H9 (cell line): Measurements from ENCODE around the gene PPT1. TPM values are rescaled to one million over a fixed set of nuclear protein-coding genes. Genes with fewer than 3 reads are reported as not detected.

Source experiments
- DNase-seq: peaks from one replicate; pipeline ENCODE4 v3.0.0-alpha.2; 2017
- H2AFZ ChIP-seq: one replicate; pipeline ENCODE4 v1.6.1; 2013; ENCODE audit warnings: mild to moderate bottlenecking, low read length, control low read depth, moderate library complexity
- H2AK5ac ChIP-seq: 2 replicates; pipeline ENCODE4 v1.6.1; 2013; ENCODE audit warnings: low read length, control low read depth, mixed read lengths; ENCODE audit not compliant: insufficient read length
- H2BK120ac ChIP-seq: one replicate; pipeline ENCODE4 v1.6.1; 2013; ENCODE audit warnings: low read depth, mild to moderate bottlenecking, low read length, control low read depth, inconsistent platforms; ENCODE audit not compliant: poor library complexity, severe bottlenecking
- H2BK12ac ChIP-seq: 2 replicates; pipeline ENCODE4 v1.6.1; 2013; ENCODE audit warnings: low read length, control low read depth, mixed read lengths, low read depth; ENCODE audit not compliant: insufficient read length
- H2BK15ac ChIP-seq: 2 replicates; pipeline ENCODE4 v1.6.1; 2013; ENCODE audit warnings: low read depth, low read length, control low read depth
- H2BK20ac ChIP-seq: one replicate; pipeline ENCODE4 v1.6.1; 2013; ENCODE audit warnings: low read depth, mild to moderate bottlenecking, low read length, control low read depth, inconsistent platforms; ENCODE audit not compliant: poor library complexity, severe bottlenecking
- H2BK5ac ChIP-seq: 2 replicates; pipeline ENCODE4 v1.6.1; 2013; ENCODE audit warnings: low read length, control low read depth, mixed read lengths; ENCODE audit not compliant: insufficient read length
- H3K14ac ChIP-seq: 2 replicates; pipeline ENCODE4 v1.6.1; 2013; ENCODE audit warnings: low read length, control low read depth; ENCODE audit not compliant: insufficient read depth
- H3K18ac ChIP-seq: 2 replicates; pipeline ENCODE4 v1.6.1; 2013; ENCODE audit warnings: low read depth, mild to moderate bottlenecking, mixed read lengths, low read length, control low read depth; ENCODE audit not compliant: insufficient read length
- H3K23ac ChIP-seq: 2 replicates; pipeline ENCODE4 v1.6.1; 2013; ENCODE audit warnings: low read length, control low read depth, mixed read lengths, low read depth; ENCODE audit not compliant: insufficient read length
- H3K23me2 ChIP-seq: 2 replicates; pipeline ENCODE4 v1.6.1; 2013; ENCODE audit warnings: low read depth, mild to moderate bottlenecking, mixed read lengths, low read length, control low read depth; ENCODE audit not compliant: insufficient read length, poor library complexity, severe bottlenecking
- H3K27ac ChIP-seq: 2 replicates; pipeline ENCODE4 v1.5.1; 2013; ENCODE audit warnings: low read length, control low read depth, mixed read lengths, low read depth; ENCODE audit not compliant: insufficient read length
- H3K27me3 ChIP-seq: 2 replicates; pipeline ENCODE4 v1.6.1; 2013; ENCODE audit warnings: low read length, control low read depth, inconsistent platforms; ENCODE audit not compliant: insufficient read depth
- H3K4ac ChIP-seq: 2 replicates; pipeline ENCODE4 v1.6.1; 2013; ENCODE audit warnings: low read depth, mild to moderate bottlenecking, control low read depth, inconsistent platforms, low read length, moderate library complexity
- H3K4me1 ChIP-seq: 2 replicates; pipeline ENCODE4 v1.6.1; 2013; ENCODE audit warnings: low read length, control low read depth, inconsistent platforms; ENCODE audit not compliant: insufficient read depth
- H3K4me2 ChIP-seq: 2 replicates; pipeline ENCODE4 v1.6.1; 2013; ENCODE audit warnings: low read length, control low read depth, mixed read lengths; ENCODE audit not compliant: insufficient read length, insufficient read depth
- H3K56ac ChIP-seq: 2 replicates; pipeline ENCODE4 v1.6.1; 2013; ENCODE audit warnings: low read depth, mild to moderate bottlenecking, mixed read lengths, low read length, control low read depth; ENCODE audit not compliant: insufficient read length
- H3K79me1 ChIP-seq: 2 replicates; pipeline ENCODE4 v1.6.1; 2013; ENCODE audit warnings: low read depth, mild to moderate bottlenecking, moderate library complexity, low read length, control low read depth, inconsistent platforms; ENCODE audit not compliant: insufficient read depth, poor library complexity, severe bottlenecking
- H3K79me2 ChIP-seq: 2 replicates; pipeline ENCODE4 v1.6.1; 2013; ENCODE audit warnings: low read length, control low read depth, inconsistent platforms; ENCODE audit not compliant: insufficient read depth
- H3K9ac ChIP-seq: 2 replicates; pipeline ENCODE4 v1.6.1; 2013; ENCODE audit warnings: low read length, control low read depth, mixed read lengths; ENCODE audit not compliant: insufficient read length; ENCODE audit errors: extremely low read depth
- H3K9me3 ChIP-seq: one replicate; pipeline ENCODE4 v1.6.1; 2013; ENCODE audit warnings: low read depth, low read length, inconsistent platforms; ENCODE audit not compliant: control insufficient read depth
- H3T11ph ChIP-seq: one replicate; pipeline ENCODE4 v1.6.1; 2013; ENCODE audit warnings: mild to moderate bottlenecking, low read length, control low read depth, inconsistent platforms
- H4K20me1 ChIP-seq: one replicate; pipeline ENCODE4 v1.6.1; 2013; ENCODE audit not compliant: control insufficient read depth, insufficient read length, insufficient read depth
- H4K5ac ChIP-seq: 2 replicates; pipeline ENCODE4 v1.6.1; 2013; ENCODE audit warnings: low read depth, mild to moderate bottlenecking, mixed read lengths, low read length, control low read depth; ENCODE audit not compliant: insufficient read length
- H4K8ac ChIP-seq: replicated peaks from 2 replicates; pipeline ENCODE4 v1.6.1; 2013; ENCODE audit warnings: low read length, control low read depth, mixed read lengths, low read depth; ENCODE audit not compliant: insufficient read length
- H4K91ac ChIP-seq: 2 replicates; pipeline ENCODE4 v1.6.1; 2013; ENCODE audit warnings: low read depth, mild to moderate bottlenecking, moderate library complexity, mixed read lengths, low read length, control low read depth; ENCODE audit not compliant: insufficient read length
- H3K27ac Mint-ChIP-seq, 3 experiments: 2 replicates in 2 of 3; 3 replicates in 1 of 3; pipeline ENCODE4 v1.8.0; 2020 to 2021; ENCODE audit warnings: mixed read lengths in 3 of 3, mild to moderate bottlenecking in 1 of 3, moderate library complexity in 1 of 3
- H3K27me3 Mint-ChIP-seq: 2 replicates; pipeline ENCODE4 v1.8.0; 2021; ENCODE audit warnings: low read depth, mild to moderate bottlenecking, moderate library complexity, mixed read lengths
- H3K36me3 Mint-ChIP-seq, 3 experiments: 2 replicates in 2 of 3; 3 replicates in 1 of 3; pipeline ENCODE4 v1.8.0; 2020 to 2021; ENCODE audit warnings: low read depth in 3 of 3, mixed read lengths in 3 of 3; ENCODE audit not compliant: insufficient read depth in 1 of 3
- H3K4me1 Mint-ChIP-seq, 2 experiments: 2 replicates each; pipeline ENCODE4 v1.8.0; 2020; ENCODE audit warnings: mixed read lengths in 2 of 2
- H3K4me3 Mint-ChIP-seq, 2 experiments: 2 replicates in 1 of 2; 3 replicates in 1 of 2; pipeline ENCODE4 v1.8.0; 2020 to 2021; ENCODE audit warnings: mild to moderate bottlenecking in 2 of 2, mixed read lengths in 2 of 2, moderate library complexity in 1 of 2
- H3K9me3 Mint-ChIP-seq, 2 experiments: 2 replicates in 1 of 2; 3 replicates in 1 of 2; pipeline ENCODE4 v1.8.0; 2020; ENCODE audit warnings: mild to moderate bottlenecking in 2 of 2, mixed read lengths in 2 of 2, moderate library complexity in 1 of 2
- CTCF ChIP-seq: fragments of 200-600 bp; sonication (generic); conservative IDR thresholded peaks from 3 replicates; pipeline ENCODE4 v1.8.0; 2021; ENCODE audit warnings: antibody characterized with exemption, mild to moderate bottlenecking
- WGBS: extraction: QIAGEN DNeasy Blood & Tissue Kit; methylation state at CpG from one replicate; pipeline ENCODE4 v1.1.7; 2013; ENCODE audit warnings: missing lambda C conversion rate, low lambda C conversion rate, mixed read lengths; ENCODE audit not compliant: insufficient read length; ENCODE audit errors: extremely low coverage; 5-methylcytosine and 5-hydroxymethylcytosine counted together
- total RNA-seq: library from RNA; stranded (reverse); gene quantifications from 2 replicates; pipeline ENCODE4 v1.2.1, GENCODE V29; 2021

The PPT1 gene
- total RNA-seq, 1 experiment from 2014 or later = 109 TPM

GRCh38 chr1:40036574-40036973 is 60.5 kb downstream of the PPT1 start:
- Mint-ChIP-seq H3K27me3 (no peaks in the 10 kb centered on the region), H3K9me3 (no peaks in the 10 kb centered on the region), H3K4me3 (no peak overlapping the region), H3K36me3 (peaks cover 2 to 6% (median 2%) of the 10 kb centered on the region in 3 experiments; a peak in 5 of 7 replicates), H3K27ac (peak overlapping the region in 1 of 3 experiments; percentile 17; a peak in 1 of 7 replicates), H3K4me1 (peaks cover 11 to 14% of the 10 kb centered on the region in 2 experiments)
- no peaks in the 10 kb centered on the region for H4K20me1 ChIP-seq
- no peak overlapping the region for H3K4ac ChIP-seq
- peaks cover 8% of the 10 kb centered on the region; the same call in 1 of the 2 replicates for H3K79me2 ChIP-seq
- no peak overlapping the region for H3K9ac ChIP-seq
- no peak overlapping the region for H2BK15ac ChIP-seq
- no peak overlapping the region for H2AFZ ChIP-seq
- H4K5ac ChIP-seq = no peak overlapping the region
- no peaks in the 10 kb centered on the region for H3K27me3 ChIP-seq
- WGBS = no CpG with 5 or more reads among the region's 4 CpGs
- H3K4me2 ChIP-seq = no peak overlapping the region
- TF ChIP-seq CTCF = no peak
- no peak overlapping the region for H4K8ac ChIP-seq
- no peak overlapping the region for H2AK5ac ChIP-seq
- no peak overlapping the region for H2BK5ac ChIP-seq
- H3T11ph ChIP-seq = no peak overlapping the region
- H3K9me3 ChIP-seq = no peaks in the 10 kb centered on the region
- H3K4me1 ChIP-seq = no peaks in the 10 kb centered on the region; the same call in 1 of the 2 replicates
- H3K14ac ChIP-seq = no peak overlapping the region
- no peak overlapping the region for H3K18ac ChIP-seq
- no peak overlapping the region for H3K56ac ChIP-seq
- H4K91ac ChIP-seq = no peak overlapping the region
- H2BK20ac ChIP-seq = no peak overlapping the region
- H2BK120ac ChIP-seq = no peak overlapping the region
- no peak overlapping the region for H3K23ac ChIP-seq
- peaks cover 3% of the 10 kb centered on the region for H3K79me1 ChIP-seq
- DNase-seq = no peak
- peaks cover 13% of the 10 kb centered on the region for H3K23me2 ChIP-seq
- H3K27ac ChIP-seq = no peak overlapping the region
- no peak overlapping the region for H2BK12ac ChIP-seq
